Hepatocyte (in vitro differentiated cells): ENCODE data around the gene SLC27A2. TPM values are rescaled to one million over a fixed set of nuclear protein-coding genes. Genes with fewer than 3 reads are reported as not detected.

Source experiments
- DNase-seq: peaks from one replicate; pipeline ENCODE4 v3.0.0-alpha.2; 2016; ENCODE audit warnings: low spot score
- H2AFZ ChIP-seq: fragments of 200-600 bp; sonication (generic); 2 replicates; pipeline ENCODE4 v1.6.0; 2016; ENCODE audit warnings: antibody characterized with exemption, mild to moderate bottlenecking
- H3K27ac ChIP-seq: fragments of 200-600 bp; sonication (generic); 2 replicates; pipeline ENCODE4 v1.5.1; 2016; ENCODE audit warnings: mild to moderate bottlenecking
- H3K27me3 ChIP-seq: fragments of 200-600 bp; sonication (generic); 2 replicates; pipeline ENCODE4 v1.6.1; 2016
- H3K36me3 ChIP-seq: fragments of 200-600 bp; sonication (generic); replicated peaks from 2 replicates; pipeline ENCODE4 v1.5.1; 2016; ENCODE audit warnings: low read depth; ENCODE audit not compliant: insufficient read depth
- H3K4me1 ChIP-seq: fragments of 200-600 bp; sonication (generic); 2 replicates; pipeline ENCODE4 v1.5.1; 2016; ENCODE audit warnings: mild to moderate bottlenecking, moderate library complexity; ENCODE audit not compliant: insufficient read depth
- H3K4me2 ChIP-seq: fragments of 200-600 bp; sonication (generic); 2 replicates; pipeline ENCODE4 v1.6.0; 2016
- H3K4me3 ChIP-seq: fragments of 200-600 bp; sonication (generic); 2 replicates; pipeline ENCODE4 v1.5.1; 2016; ENCODE audit warnings: mild to moderate bottlenecking
- H3K79me2 ChIP-seq: fragments of 200-600 bp; sonication (generic); 2 replicates; pipeline ENCODE4 v1.6.0; 2017; ENCODE audit warnings: mild to moderate bottlenecking
- H3K9me2 ChIP-seq: fragments of 200-600 bp; sonication (generic); replicated peaks from 2 replicates; pipeline ENCODE4 v1.6.0; 2017; ENCODE audit warnings: mild to moderate bottlenecking; ENCODE audit not compliant: insufficient read depth
- H3K9me3 ChIP-seq: fragments of 200-600 bp; sonication (generic); 2 replicates; pipeline ENCODE4 v1.5.1; 2016; ENCODE audit warnings: low read depth, mild to moderate bottlenecking
- H4K20me1 ChIP-seq: fragments of 200-600 bp; sonication (generic); 2 replicates; pipeline ENCODE4 v1.6.0; 2016; ENCODE audit warnings: mild to moderate bottlenecking; ENCODE audit not compliant: insufficient read depth, poor library complexity, severe bottlenecking
- CTCF ChIP-seq: fragments of 200-600 bp; sonication (generic); IDR thresholded peaks from 2 replicates; pipeline ENCODE4 v1.5.1; 2016; ENCODE audit warnings: antibody characterized with exemption, mild to moderate bottlenecking; ENCODE audit not compliant: poor library complexity
- EZH2 ChIP-seq: fragments of 200-600 bp; sonication (generic); IDR thresholded peaks from 2 replicates; pipeline ENCODE4 v1.6.1; 2016; ENCODE audit warnings: antibody characterized with exemption, mild to moderate bottlenecking, borderline replicate concordance
- EZH2phosphoT487 ChIP-seq: fragments of 200-600 bp; sonication (generic); IDR thresholded peaks from one replicate; pipeline ENCODE4 v1.6.1; 2018; ENCODE audit warnings: antibody characterized with exemption, mild to moderate bottlenecking, low read depth, moderate library complexity; ENCODE audit not compliant: unreplicated experiment, severe bottlenecking
- WGBS: methylation state at CpG from one replicate; pipeline ENCODE4 v1.1.6; 2016; ENCODE audit warnings: low lambda C conversion rate; ENCODE audit errors: missing lambda C conversion rate; 5-methylcytosine and 5-hydroxymethylcytosine counted together
- polyA plus RNA-seq: library from polyadenylated mRNA; unstranded; fragments of >200 nt; fragmentation: Nextera tagmentation; extraction: Ambion mirVana; gene quantifications from 2 replicates; pipeline ENCODE4 v1.2.1, GENCODE V29; 2016
- total RNA-seq: library from RNA; depleted of rRNA; stranded (reverse); fragments of >200 nt; gene quantifications from 2 replicates; pipeline ENCODE4 v1.2.3, GENCODE V29; 2014

SLC27A2 gene
- total and polyA plus RNA-seq, 2 experiments from 2014 or later: 24.8 to 41.3 TPM

- Histone ChIP-seq H3K4me1 (peaks cover 8% of the 10 kb centered on the region), H3K27ac (no peak overlapping the region), H3K9me3 (no peaks in the 10 kb centered on the region), H3K4me2 (no peak overlapping the region), H3K27me3 (no peaks in the 10 kb centered on the region), H4K20me1 (no peaks in the 10 kb centered on the region), H3K79me2 (peaks cover 4% of the 10 kb centered on the region), H3K9me2 (no peaks in the 10 kb centered on the region), H3K4me3 (no peak overlapping the region), H3K36me3 (no peaks in the 10 kb centered on the region), H2AFZ (no peak overlapping the region)
- 83% methylated on average over 6 of the region's 6 CpGs for WGBS
- TF ChIP-seq EZH2 (no peak), EZH2phosphoT487 (no peak), CTCF (no peak)
- no peak for DNase-seq
Measured at GRCh38 chr15:50192926-50193620, 11.1 kb downstream of the SLC27A2 start.

GRCh38 chr15:50202003-50202402, 20.0 kb downstream of the SLC27A2 start:
- Histone ChIP-seq H3K4me1 (no peaks in the 10 kb centered on the region), H3K4me3 (no peak overlapping the region), H3K27ac (no peak overlapping the region)

GRCh38 chr15:50206020-50206419, 24.0 kb downstream of the SLC27A2 start:
- H3K4me2 ChIP-seq: no peak overlapping the region
- H4K20me1 ChIP-seq: no peaks in the 10 kb centered on the region
- no peaks in the 10 kb centered on the region for H3K27me3 ChIP-seq
- H3K79me2 ChIP-seq: no peaks in the 10 kb centered on the region
- 82% methylated on average over 5 of the region's 5 CpGs for WGBS
- TF ChIP-seq EZH2phosphoT487 (no peak), CTCF (no peak), EZH2 (no peak)
- no peak overlapping the region for H2AFZ ChIP-seq
- H3K9me3 ChIP-seq: no peaks in the 10 kb centered on the region
- H3K4me1 ChIP-seq: peaks cover 7% of the 10 kb centered on the region
- H3K27ac ChIP-seq: no peak overlapping the region
- no peaks in the 10 kb centered on the region for H3K36me3 ChIP-seq
- no peak for DNase-seq
- H3K9me2 ChIP-seq: no peaks in the 10 kb centered on the region
- H3K4me3 ChIP-seq: no peak overlapping the region

More at GRCh38 chr15:50202003-50202402, 20.0 kb downstream of the SLC27A2 start:
- no peaks in the 10 kb centered on the region for H3K79me2 ChIP-seq
- no peak overlapping the region for H3K4me2 ChIP-seq
- H3K9me3 ChIP-seq: no peaks in the 10 kb centered on the region
- TF ChIP-seq CTCF (no peak), EZH2phosphoT487 (no peak), EZH2 (no peak)
- H3K27me3 ChIP-seq: no peaks in the 10 kb centered on the region
- H3K36me3 ChIP-seq: no peaks in the 10 kb centered on the region
- H2AFZ ChIP-seq: no peak overlapping the region
- no peaks in the 10 kb centered on the region for H4K20me1 ChIP-seq
- no peak for DNase-seq
- no peaks in the 10 kb centered on the region for H3K9me2 ChIP-seq
